T-helper 17 cell (primary cell): Measurements from ENCODE around the gene ACOXL. TPM values are rescaled to one million over a fixed set of nuclear protein-coding genes. Genes with fewer than 3 reads are reported as not detected.

ENCODE experiments used
- ATAC-seq: fragments of 150-1000 bp; cut with Tn5 transposase; 2 replicates; pipeline ENCODE4 v1.10.0; 2021; ENCODE audit warnings: mild to moderate bottlenecking, moderate library complexity
- DNase-seq, 3 donors: peaks; one replicate each; pipeline versions ENCODE4 v3.0.0 to v3.0.0-alpha.2; 2020 to 2021
- H3K9me3 ChIP-seq: one replicate; pipeline ENCODE4 v1.7.0; 2013; ENCODE audit warnings: low read length, mild to moderate bottlenecking; ENCODE audit not compliant: control insufficient read depth, poor library complexity, severe bottlenecking
- H3K27ac Mint-ChIP-seq: one replicate; pipeline ENCODE4 v1.8.0; 2022; ENCODE audit warnings: mild to moderate bottlenecking, moderate library complexity, mixed read lengths
- H3K27me3 Mint-ChIP-seq: one replicate; pipeline ENCODE4 v1.8.0; 2022; ENCODE audit warnings: mixed read lengths
- H3K36me3 Mint-ChIP-seq: one replicate; pipeline ENCODE4 v1.8.0; 2022; ENCODE audit warnings: low read depth, mixed read lengths
- H3K4me1 Mint-ChIP-seq: one replicate; pipeline ENCODE4 v1.8.0; 2022; ENCODE audit warnings: mild to moderate bottlenecking, mixed read lengths
- H3K4me3 Mint-ChIP-seq: one replicate; pipeline ENCODE4 v1.8.0; 2022; ENCODE audit warnings: mild to moderate bottlenecking, moderate library complexity, mixed read lengths
- total RNA-seq, 4 donors: library from RNA in 2 of 4; stranded (reverse) in 2 of 4; gene quantifications; one replicate each; pipeline ENCODE4 v1.2.3 and lab custom pipeline; 2022 to 2026

ACOXL gene
- total RNA-seq, 2 donors from 2014 or later, result not detected

DNA sequence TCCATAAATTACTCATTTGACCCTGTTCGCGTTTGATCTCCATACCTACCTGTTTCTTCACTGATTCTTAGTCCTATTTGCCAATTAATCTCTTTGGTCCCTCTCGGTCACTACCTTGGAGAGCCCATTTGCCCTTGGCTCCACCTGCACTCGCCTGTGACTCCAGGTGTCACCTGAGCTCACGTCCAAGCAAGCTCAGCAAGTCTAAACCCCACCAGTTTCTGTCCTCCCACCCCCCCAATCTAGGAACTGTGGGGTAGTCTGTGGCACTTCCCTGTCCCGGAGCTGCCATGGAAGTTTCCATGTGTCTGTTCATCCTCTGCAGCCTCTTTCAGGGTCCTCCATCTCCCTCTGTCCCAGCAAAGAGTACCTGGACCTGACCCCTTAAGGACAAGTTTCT is 320.2 kb downstream of the ACOXL start:
- Mint-ChIP-seq H3K27ac (no peak overlapping the region), H3K4me3 (no peak overlapping the region), H3K4me1 (peaks cover 2% of the 10 kb centered on the region), H3K36me3 (no peaks in the 10 kb centered on the region), H3K27me3 (peaks cover 63% of the 10 kb centered on the region)
- no peak for ATAC-seq
- no peaks in the 10 kb centered on the region for H3K9me3 ChIP-seq
- DNase-seq, result no peak

DNA sequence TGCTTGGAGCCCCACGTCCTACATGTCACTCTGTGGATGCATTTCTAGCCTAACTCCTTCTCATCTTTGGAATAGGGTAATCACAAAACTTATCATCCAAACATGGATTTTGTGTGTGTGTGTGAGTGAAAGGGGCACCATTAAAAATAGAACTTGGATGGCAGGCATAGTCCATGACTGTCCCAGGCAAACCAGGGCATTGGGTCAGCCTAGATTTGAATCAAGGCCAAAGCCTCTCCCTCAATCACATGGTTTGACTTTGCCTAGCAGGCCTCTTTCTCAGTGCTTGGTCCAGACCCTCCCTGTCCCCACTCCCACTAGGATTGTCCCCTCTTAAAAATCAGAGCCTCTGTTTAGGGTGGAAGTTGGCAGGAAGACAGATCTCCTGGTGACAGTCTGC is 320.9 kb downstream of the ACOXL start:
- no peak overlapping the region for H3K27ac Mint-ChIP-seq
- no peaks in the 10 kb centered on the region for H3K9me3 ChIP-seq
- peaks cover 69% of the 10 kb centered on the region for H3K27me3 Mint-ChIP-seq
- ATAC-seq (no peak), DNase-seq (no peak)
- H3K4me3 Mint-ChIP-seq, result no peak overlapping the region
- peaks cover 2% of the 10 kb centered on the region for H3K36me3 Mint-ChIP-seq
- H3K4me1 Mint-ChIP-seq, result peaks cover 2% of the 10 kb centered on the region

DNA sequence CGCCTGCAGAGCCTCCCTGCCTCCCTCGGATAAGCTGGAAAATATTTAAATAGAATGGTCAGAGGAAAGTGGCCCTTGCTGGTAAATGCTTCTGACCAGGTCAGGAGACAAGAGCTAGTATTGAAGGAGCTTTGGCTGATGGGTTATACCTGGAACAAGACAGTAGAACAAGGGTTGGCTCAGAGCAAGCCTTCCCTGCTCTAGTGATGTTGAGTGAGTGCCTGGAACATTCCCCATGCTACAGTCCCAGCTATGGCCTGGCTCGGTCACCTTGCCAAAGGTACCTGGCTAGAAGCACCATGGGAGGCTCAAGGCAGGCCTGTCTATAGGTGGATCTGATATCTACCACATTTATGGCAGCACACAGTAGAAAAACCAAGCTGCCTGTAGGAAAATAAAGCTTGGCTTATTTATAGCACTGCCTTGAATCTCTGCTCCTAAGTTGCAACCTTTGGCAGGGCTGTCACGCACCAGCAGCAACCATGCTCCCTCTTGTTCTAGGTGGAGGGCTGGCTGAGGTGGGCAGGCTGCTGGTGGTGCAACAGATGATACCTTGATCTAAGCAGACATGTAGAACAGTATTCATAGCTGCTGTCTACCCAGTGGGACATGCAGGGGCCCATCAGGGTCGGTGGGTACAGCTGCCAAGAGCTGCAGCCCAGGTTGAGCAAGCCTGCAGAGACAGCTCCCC is 321.6 kb downstream of the ACOXL start:
- no peak for DNase-seq
- Mint-ChIP-seq H3K36me3 (peaks cover 2% of the 10 kb centered on the region), H3K27ac (no peak overlapping the region), H3K4me1 (peaks cover 2% of the 10 kb centered on the region), H3K4me3 (no peak overlapping the region), H3K27me3 (peaks cover 70% of the 10 kb centered on the region)
- H3K9me3 ChIP-seq, result no peaks in the 10 kb centered on the region
- no peak for ATAC-seq

DNA sequence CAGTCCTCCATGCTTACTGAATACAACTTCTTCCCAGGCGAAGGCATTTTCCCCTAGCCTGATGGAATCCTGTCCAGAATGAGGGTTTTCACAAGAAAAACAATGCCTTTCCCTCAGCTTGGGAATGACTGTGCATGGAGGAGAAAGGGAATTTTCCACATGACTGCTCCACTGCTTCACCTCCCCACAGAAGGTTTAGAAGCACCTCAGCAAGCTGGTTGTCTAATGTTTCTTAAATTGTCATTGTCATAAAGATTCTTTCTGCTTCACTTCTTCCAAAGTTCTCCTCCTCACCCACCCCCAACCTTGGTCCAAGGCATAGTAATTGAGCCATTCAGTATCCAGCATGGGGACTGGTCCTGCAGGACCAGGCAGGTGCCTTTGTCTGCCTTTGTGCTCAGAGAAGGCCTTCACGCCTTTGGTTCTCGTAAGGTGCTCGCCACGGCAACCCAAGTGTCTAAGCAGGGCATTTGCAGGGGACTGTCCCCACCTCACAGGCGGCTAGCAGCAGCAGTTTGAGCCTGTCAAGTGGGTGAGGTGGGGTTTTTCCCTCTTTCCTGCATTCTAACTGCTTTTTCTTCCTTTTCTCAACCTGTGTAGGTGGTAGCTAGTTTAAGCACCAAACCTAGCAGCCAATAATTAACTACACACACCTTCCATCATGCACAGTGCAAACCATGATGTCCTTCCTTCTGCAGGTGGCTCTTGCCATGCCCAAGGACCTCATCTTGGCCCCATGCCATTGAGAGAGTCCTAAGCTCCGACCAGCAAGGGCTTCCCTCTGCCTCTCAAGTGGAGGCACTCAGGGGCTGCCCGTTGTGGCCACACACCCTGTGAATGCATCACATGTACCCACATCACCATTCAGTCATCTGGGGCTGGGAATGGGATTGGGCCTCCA is 322.7 kb downstream of the ACOXL start:
- Mint-ChIP-seq H3K4me3 (no peak overlapping the region), H3K36me3 (peaks cover 2% of the 10 kb centered on the region)

DNA sequence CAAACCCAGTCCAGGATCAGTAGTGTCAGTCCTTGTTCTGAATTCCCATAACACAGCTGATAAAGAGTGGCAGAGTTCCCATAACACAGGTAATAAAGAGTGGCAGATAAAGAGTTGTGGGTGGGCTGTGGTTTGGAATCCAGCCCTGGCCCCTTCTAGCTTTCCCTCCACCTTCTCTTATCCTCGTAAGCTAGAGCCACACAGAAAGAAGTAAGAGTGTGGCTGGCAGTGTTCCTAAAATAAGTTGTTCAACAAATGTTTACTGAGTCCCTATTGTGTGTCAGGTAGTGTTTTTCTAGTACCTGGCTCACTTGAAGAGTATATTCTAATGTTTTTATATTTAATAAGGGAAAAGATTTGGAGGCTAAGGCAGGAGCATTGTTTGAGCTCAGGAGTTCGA is 323.4 kb downstream of the ACOXL start:
- no peak overlapping the region for H3K27ac Mint-ChIP-seq
- H3K4me3 Mint-ChIP-seq, result no peak overlapping the region
- H3K4me1 Mint-ChIP-seq, result peaks cover 2% of the 10 kb centered on the region
- DNase-seq (no peak), ATAC-seq (no peak)
- no peaks in the 10 kb centered on the region for H3K9me3 ChIP-seq
- peaks cover 55% of the 10 kb centered on the region for H3K27me3 Mint-ChIP-seq
- H3K36me3 Mint-ChIP-seq, result peaks cover 3% of the 10 kb centered on the region

More for the DNA sequence above, 322.7 kb downstream of the ACOXL start:
- Mint-ChIP-seq H3K27ac (no peak overlapping the region), H3K4me1 (peaks cover 2% of the 10 kb centered on the region), H3K27me3 (peaks cover 61% of the 10 kb centered on the region)
- DNase-seq, result no peak
- H3K9me3 ChIP-seq, result no peaks in the 10 kb centered on the region
- no peak for ATAC-seq

DNA sequence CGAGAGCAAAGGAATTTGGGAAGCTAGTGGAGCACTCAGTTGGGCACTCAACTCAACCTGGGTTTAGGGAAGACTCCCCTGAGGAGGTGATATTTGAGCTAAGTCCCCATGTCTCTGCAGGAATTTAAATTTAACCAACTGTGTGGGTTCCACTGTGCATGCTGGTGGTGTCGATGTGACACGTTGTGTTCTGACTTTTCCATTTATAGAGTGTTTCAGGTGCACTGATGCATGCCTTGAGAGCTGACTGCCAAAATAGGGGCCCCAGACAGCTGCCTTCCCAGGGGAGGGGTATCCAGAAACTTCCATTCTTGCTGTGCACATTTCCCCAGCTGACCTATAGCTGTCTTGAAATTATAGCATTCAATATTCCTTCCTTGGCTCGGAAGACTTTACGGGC is 324.7 kb downstream of the ACOXL start:
- Mint-ChIP-seq H3K27me3 (peaks cover 46% of the 10 kb centered on the region), H3K36me3 (peaks cover 4% of the 10 kb centered on the region), H3K4me1 (peaks cover 2% of the 10 kb centered on the region), H3K4me3 (no peak overlapping the region), H3K27ac (no peak overlapping the region)
- ATAC-seq (no peak), DNase-seq (no peak)
- H3K9me3 ChIP-seq, result no peaks in the 10 kb centered on the region

DNA sequence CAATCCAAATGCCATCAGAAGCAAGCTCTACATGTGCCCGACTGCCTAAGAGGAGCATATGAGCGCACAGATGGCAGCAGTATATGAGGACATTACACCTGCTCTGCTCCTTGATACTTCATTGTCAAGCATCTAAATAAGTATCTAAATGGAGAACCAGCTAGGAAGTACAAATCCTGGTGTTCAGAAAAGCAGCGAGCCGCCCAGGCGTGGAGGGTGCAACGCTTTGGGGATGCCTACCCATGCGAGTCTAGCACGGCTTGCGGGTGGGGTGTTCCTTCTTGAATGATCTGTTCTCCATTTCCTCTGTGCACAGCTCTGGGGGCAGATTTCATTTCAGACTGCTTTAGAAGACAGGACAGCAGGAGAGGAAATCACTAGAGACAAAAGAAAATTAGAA is 325.3 kb downstream of the ACOXL start:
- Mint-ChIP-seq H3K4me3 (no peak overlapping the region), H3K4me1 (peaks cover 2% of the 10 kb centered on the region), H3K27ac (no peak overlapping the region), H3K36me3 (peaks cover 4% of the 10 kb centered on the region), H3K27me3 (peaks cover 42% of the 10 kb centered on the region)
- no peaks in the 10 kb centered on the region for H3K9me3 ChIP-seq
- no peak for DNase-seq
- ATAC-seq, result peak; percentile 30

DNA sequence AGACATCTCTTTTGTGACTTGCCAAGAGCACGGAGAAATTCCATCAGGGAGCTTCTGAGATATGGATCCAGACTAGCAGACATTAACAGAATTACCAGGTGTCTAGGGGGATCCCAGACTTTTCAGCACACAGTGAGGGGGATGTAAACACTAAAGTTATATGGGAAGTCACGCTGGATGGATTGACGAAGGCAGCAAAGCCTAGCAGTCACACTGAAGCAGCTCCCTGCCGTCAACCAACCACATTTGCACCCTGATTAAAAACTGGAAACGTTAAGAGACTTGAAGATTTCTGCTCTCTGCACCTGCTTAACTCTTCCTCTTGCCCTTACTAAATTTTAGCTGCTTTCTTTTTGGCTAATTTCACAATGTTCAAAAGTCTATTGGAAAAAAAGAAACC is 325.9 kb downstream of the ACOXL start:
- Mint-ChIP-seq H3K4me1 (peaks cover 2% of the 10 kb centered on the region), H3K36me3 (peaks cover 4% of the 10 kb centered on the region), H3K4me3 (no peak overlapping the region), H3K27ac (no peak overlapping the region), H3K27me3 (peaks cover 37% of the 10 kb centered on the region)
- ATAC-seq (peak; percentile 18), DNase-seq (no peak)
- no peaks in the 10 kb centered on the region for H3K9me3 ChIP-seq

DNA sequence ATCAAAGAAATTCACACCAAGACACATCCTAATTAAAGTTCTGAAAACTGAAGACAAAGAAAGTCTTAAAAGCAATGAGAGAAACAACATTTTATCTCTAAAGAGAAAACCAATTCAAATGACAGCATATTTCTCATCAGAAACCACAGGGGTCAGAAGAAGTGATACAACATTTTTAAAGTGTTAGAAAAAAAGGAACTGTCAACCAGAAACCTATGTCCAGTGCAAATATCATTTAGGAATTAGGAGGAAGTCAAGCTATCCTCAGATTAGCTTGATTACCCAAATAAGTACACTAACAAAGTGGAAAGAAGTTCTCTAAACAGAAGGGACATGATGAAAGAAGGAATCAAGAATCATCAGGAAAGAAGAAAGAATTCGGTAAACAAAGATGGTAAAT is 328.8 kb downstream of the ACOXL start:
- Mint-ChIP-seq H3K27ac (no peak overlapping the region), H3K36me3 (peaks cover 4% of the 10 kb centered on the region), H3K4me1 (peaks cover 4% of the 10 kb centered on the region), H3K4me3 (no peak overlapping the region), H3K27me3 (peaks cover 13% of the 10 kb centered on the region)
- no peak for ATAC-seq
- no peak for DNase-seq
- H3K9me3 ChIP-seq, result no peaks in the 10 kb centered on the region

DNA sequence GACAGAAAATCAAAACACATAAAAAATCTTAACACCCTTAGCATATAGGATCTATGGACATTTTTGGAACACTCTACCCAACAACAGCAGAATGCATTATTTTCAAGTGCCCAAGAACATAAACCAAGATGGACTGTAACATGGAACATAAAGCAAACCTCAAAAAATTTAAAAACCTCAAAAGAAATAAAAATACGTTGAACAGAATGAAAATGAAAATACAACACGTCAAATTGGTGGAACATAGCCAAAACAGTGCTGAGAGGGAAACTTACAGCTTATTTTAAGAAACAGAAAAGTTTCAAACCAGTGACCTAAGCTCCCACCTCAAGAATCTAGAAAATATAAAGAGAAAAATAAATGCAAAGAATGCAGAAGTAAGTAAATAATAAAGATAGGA is 330.0 kb downstream of the ACOXL start:
- no peak for DNase-seq
- H3K4me1 Mint-ChIP-seq, result peaks cover 4% of the 10 kb centered on the region
- H3K27me3 Mint-ChIP-seq, result peaks cover 13% of the 10 kb centered on the region
- no peak overlapping the region for H3K4me3 Mint-ChIP-seq
- no peak overlapping the region for H3K27ac Mint-ChIP-seq
- no peaks in the 10 kb centered on the region for H3K9me3 ChIP-seq
- no peak for ATAC-seq
- H3K36me3 Mint-ChIP-seq, result peaks cover 4% of the 10 kb centered on the region

DNA sequence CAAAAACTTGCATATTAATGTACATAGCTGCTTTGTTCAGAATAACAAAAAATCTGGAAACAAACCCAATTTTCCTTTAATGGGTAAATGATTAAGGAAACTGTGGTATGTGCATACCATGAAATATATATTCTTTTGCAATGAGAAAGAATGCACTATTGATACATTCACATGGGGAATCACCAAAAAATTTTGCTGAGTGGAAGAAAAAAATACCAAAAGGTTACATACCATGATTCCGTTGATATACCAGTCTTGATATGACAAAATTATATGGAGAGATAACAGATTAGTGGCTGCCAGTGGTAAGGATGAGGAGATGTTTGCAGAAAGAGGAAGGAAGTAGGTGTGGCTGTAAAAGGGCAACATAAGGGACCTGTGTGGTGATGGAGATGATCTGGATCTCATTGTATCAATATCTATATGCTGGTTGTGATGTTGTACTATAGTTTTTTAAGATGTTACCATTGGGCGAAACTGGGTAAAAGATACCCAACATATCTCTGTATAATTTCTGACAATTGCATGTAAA is 333.8 kb downstream of the ACOXL start:
- ATAC-seq (no peak), DNase-seq (no peak)
- peaks cover 4% of the 10 kb centered on the region for H3K4me1 Mint-ChIP-seq
- peaks cover 12% of the 10 kb centered on the region for H3K27me3 Mint-ChIP-seq
- no peak overlapping the region for H3K27ac Mint-ChIP-seq
- H3K9me3 ChIP-seq, result no peaks in the 10 kb centered on the region
- H3K36me3 Mint-ChIP-seq, result no peaks in the 10 kb centered on the region
- H3K4me3 Mint-ChIP-seq, result no peak overlapping the region

DNA sequence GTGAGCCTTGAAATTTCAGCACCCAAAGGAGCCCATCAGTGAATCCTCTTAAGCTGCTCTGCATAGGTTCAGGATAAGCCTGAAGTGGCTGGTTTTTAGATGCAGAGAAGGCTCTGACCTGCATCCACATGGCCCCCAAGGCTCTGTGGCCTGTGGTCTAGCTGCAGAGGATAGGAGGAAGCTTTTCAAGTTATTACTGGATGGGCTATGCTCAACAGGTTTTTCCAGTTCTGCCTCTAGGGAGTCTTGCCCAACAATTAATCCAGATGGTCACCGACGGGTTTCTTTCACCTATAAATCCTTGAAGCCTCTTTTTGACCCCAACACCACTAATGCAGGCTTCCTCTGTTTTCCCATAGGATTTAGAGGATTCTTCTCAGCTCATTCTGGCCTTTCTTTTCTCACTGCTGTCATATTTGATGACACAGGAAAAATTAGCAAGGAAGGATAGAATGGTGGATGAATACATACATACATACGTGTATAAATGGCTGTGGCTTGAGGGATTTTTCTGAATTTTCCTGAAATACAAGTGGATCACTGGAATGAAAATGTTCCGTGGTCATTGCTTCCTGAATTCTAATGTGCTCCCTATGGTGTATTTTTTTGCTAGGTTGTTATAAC is 336.2 kb downstream of the ACOXL start:
- Mint-ChIP-seq H3K36me3 (no peaks in the 10 kb centered on the region), H3K4me1 (peaks cover 4% of the 10 kb centered on the region), H3K27me3 (peaks cover 19% of the 10 kb centered on the region), H3K4me3 (no peak overlapping the region), H3K27ac (no peak overlapping the region)
- DNase-seq, result no peak
- no peaks in the 10 kb centered on the region for H3K9me3 ChIP-seq
- ATAC-seq, result no peak

DNA sequence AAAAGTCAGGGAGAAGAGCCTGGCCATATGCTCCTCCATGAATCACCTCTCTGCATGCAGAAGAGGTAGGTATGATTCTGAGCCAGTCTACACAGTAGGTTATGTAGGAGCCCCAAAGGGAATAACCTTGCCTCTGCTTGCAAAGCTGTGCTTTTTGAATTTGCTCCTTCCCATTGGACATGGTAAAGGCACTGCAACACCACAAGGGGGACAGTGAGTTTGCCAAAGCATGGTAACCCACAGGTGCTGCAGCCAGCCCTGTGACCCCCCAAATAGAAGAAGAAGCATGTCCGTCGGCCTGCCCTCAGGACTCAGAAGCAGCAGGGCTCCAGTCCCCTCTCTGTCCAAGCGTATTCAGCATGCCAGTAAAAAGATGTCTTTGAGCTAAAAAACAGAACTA is 337.3 kb downstream of the ACOXL start:
- peaks cover 4% of the 10 kb centered on the region for H3K4me1 Mint-ChIP-seq
- no peaks in the 10 kb centered on the region for H3K36me3 Mint-ChIP-seq
- no peak for ATAC-seq
- no peaks in the 10 kb centered on the region for H3K9me3 ChIP-seq
- H3K27ac Mint-ChIP-seq, result no peak overlapping the region
- H3K4me3 Mint-ChIP-seq, result no peak overlapping the region
- DNase-seq, result no peak
- peaks cover 19% of the 10 kb centered on the region for H3K27me3 Mint-ChIP-seq
